HK-2 (cell line): ENCODE results near the gene SH2D3C.

ENCODE experiments used
- DNase-seq: peaks from one replicate; pipeline ENCODE4 v3.0.0-alpha.2; 2018; ENCODE audit not compliant: unreplicated experiment

Gene SH2D3C

GRCh38 chr9:127720031-127720864 is 58.2 kb downstream of the SH2D3C start:
- DNase-seq, result no peak

GRCh38 chr9:127717766-127718165 is 60.7 kb downstream of the SH2D3C start:
- no peak for DNase-seq

GRCh38 chr9:127716412-127716811 is 62.1 kb downstream of the SH2D3C start:
- no peak for DNase-seq

- DNase-seq, result peak; percentile 96
These were observed 62.8 kb downstream of the SH2D3C start, which contains the start of the genes PTRH1 and TTC16 for GRCh38 chr9:127715470-127716337. TSS of gene PTRH1 (minus strand) at chr9:127715663. CDS start at chr9:127715639, 24 bp downstream. TSS of gene TTC16 (plus strand) at chr9:127716079. CDS start at chr9:127716146, 67 bp downstream.

GRCh38 chr9:127714951-127715469 is 63.5 kb downstream of the SH2D3C start:
- peak; percentile 25 for DNase-seq

- no peak for DNase-seq
These were observed 64.3 kb downstream of the SH2D3C start for GRCh38 chr9:127714020-127714750.

- DNase-seq, result no peak
These were observed 65.6 kb downstream of the SH2D3C start for GRCh38 chr9:127712867-127713266.

GRCh38 chr9:127712371-127712770 is 66.1 kb downstream of the SH2D3C start:
- no peak for DNase-seq

GRCh38 chr9:127711831-127712274 is 66.6 kb downstream of the SH2D3C start:
- no peak for DNase-seq

GRCh38 chr9:127711226-127711701 is 67.2 kb downstream of the SH2D3C start:
- no peak for DNase-seq

GRCh38 chr9:127710204-127710783 is 68.2 kb downstream of the SH2D3C start:
- no peak for DNase-seq

- DNase-seq, result no peak
These were observed 69.4 kb downstream of the SH2D3C start for GRCh38 chr9:127708952-127709587.

GRCh38 chr9:127707766-127708165 is 70.7 kb downstream of the SH2D3C start:
- no peak for DNase-seq

GRCh38 chr9:127706836-127707241 is 71.6 kb downstream of the SH2D3C start, which contains the start of gene CFAP157:
TSS of gene CFAP157 (plus strand) at chr9:127706988. CDS start at chr9:127707032, 44 bp downstream.
- no peak for DNase-seq

GRCh38 chr9:127705577-127706379 is 72.7 kb downstream of the SH2D3C start:
- DNase-seq, result no peak

GRCh38 chr9:127703289-127703946 is 75.0 kb downstream of the SH2D3C start:
- DNase-seq, result no peak

GRCh38 chr9:127700594-127701255 is 77.7 kb downstream of the SH2D3C start:
- no peak for DNase-seq

GRCh38 chr9:127700140-127700539 is 78.3 kb downstream of the SH2D3C start:
- DNase-seq, result no peak
